ENCODE data around the gene CLP1.
A peak's percentile ranks its signal among the peaks of the same experiment; 100 is the strongest.

CLP1 gene

GRCh38 chr11:57657194-57658022 lies at the start of gene CLP1:
TSS of gene CLP1 (plus strand) at chr11:57657762. CDS start at chr11:57659477, 1,715 bp downstream.
- DNase-seq: peak; percentile 98

- no peak for DNase-seq
These were observed 47.4 kb upstream of the CLP1 start for GRCh38 chr11:57610170-57610569.

- no peak for DNase-seq
These were observed 43.3 kb upstream of the CLP1 start for GRCh38 chr11:57614234-57614772.

GRCh38 chr11:57615308-57615707 lies 42.3 kb upstream of the CLP1 start:
- DNase-seq: no peak

GRCh38 chr11:57616595-57616994 lies 41.0 kb upstream of the CLP1 start:
- DNase-seq: no peak

GRCh38 chr11:57618438-57618837 lies 39.1 kb upstream of the CLP1 start:
- DNase-seq: no peak

- no peak for DNase-seq
These were observed 38.2 kb upstream of the CLP1 start for GRCh38 chr11:57619331-57619730.

- DNase-seq: no peak
These were observed 37.1 kb upstream of the CLP1 start for GRCh38 chr11:57620467-57620866.

- no peak for DNase-seq
These were observed 35.3 kb upstream of the CLP1 start for GRCh38 chr11:57622263-57622662.

GRCh38 chr11:57624864-57625263 lies 32.7 kb upstream of the CLP1 start:
- DNase-seq: no peak

GRCh38 chr11:57626895-57627294 lies 30.7 kb upstream of the CLP1 start:
- DNase-seq: no peak

GRCh38 chr11:57630171-57630570 lies 27.4 kb upstream of the CLP1 start:
- no peak for DNase-seq

- no peak for DNase-seq
These were observed 25.4 kb upstream of the CLP1 start for GRCh38 chr11:57632116-57632515.

GRCh38 chr11:57633394-57634070 lies 24.0 kb upstream of the CLP1 start:
- no peak for DNase-seq

GRCh38 chr11:57634311-57634710 lies 23.3 kb upstream of the CLP1 start:
- DNase-seq: no peak

- DNase-seq: no peak
These were observed 22.3 kb upstream of the CLP1 start for GRCh38 chr11:57635246-57635645.

GRCh38 chr11:57637626-57638004 lies 19.9 kb upstream of the CLP1 start:
- no peak for DNase-seq

GRCh38 chr11:57638005-57638781 lies 19.4 kb upstream of the CLP1 start:
- DNase-seq: no peak

GRCh38 chr11:57638811-57639320 lies 18.7 kb upstream of the CLP1 start:
- no peak for DNase-seq

- no peak for DNase-seq
These were observed 18.1 kb upstream of the CLP1 start for GRCh38 chr11:57639321-57640067.

- no peak for DNase-seq
These were observed 17.3 kb upstream of the CLP1 start for GRCh38 chr11:57640068-57640800.

Measured in CD4-positive, alpha-beta T cell treated with Interleukin-15 for 1 hour (primary cell).